ENCODE measurements around the gene TOPBP1.
"Not testable (repeated sequence)": the region's sequence is repeated elsewhere in the genome, so short reads cannot be mapped to it uniquely, and the experiment has no call there.

Gene TOPBP1

DNA sequence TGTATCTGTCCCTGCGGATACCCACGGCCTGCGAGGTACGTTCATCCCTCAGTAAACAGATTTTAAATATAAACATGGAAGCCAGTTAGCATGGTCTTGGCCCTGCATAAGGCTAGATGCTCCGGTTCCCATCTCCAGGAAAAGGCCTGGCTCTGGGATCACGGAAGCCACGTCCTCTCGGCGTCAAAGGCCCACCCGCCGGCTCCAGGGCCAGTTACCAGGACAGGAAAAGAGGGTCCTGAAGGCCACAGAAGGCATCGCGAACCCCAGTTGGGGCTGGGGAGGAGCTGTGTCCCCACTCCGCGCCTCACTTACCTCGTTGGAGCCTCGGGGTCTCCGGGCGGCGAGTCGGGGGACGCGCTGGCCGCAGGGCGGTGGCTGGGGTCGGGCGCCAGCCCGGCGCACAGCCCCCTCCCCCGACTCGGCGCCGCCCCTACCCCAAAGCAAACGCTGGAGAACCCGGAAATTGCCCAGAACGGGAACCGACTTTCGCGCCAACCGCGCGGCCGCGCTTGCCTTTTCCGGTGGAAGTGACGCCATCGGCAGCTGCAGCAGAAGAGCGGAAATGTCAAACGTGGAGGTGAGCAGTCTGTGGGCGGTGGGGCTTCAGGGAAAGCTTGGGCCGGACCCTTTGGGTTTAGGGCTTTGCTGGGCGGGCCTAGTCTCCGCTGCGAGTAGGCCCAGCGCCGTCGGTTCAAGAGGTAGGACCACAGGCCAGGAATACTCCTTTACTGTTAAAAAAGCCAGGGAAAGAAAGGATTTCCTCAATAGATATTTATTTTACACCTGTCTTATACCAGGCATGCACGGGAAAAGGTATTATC is at the start of gene TOPBP1:
Gene TOPBP1, minus strand, starts transcription at position 488 of the 824 bp plus-strand sequence. CDS start 814 bp downstream, outside the sequence.
- DNase-seq (ENCODE audit: extremely low spot score, insufficient read length, low read depth), result peak; percentile 86
- FAIRE-seq, result peak; percentile 94

DNA sequence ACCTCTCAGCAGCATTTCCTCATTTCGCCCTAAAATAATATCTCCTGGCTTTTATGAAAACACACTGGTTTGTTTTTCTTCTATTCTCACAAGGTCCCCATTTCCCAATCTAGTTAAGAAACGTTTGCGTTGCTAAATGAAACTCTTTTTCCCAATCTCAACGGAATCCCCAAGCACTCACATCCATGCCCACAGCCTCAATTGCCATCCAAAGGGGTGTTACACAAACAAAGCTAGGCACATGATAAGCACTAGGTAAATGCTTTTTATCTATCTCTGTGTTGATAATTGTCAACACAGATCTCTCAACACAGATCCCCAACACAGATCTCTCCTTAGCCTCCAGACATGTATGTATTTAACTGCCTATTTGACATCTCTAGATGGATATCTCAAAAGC is 49.3 kb upstream of the TOPBP1 start:
- FAIRE-seq (no peak), DNase-seq (ENCODE audit: extremely low spot score, insufficient read length, low read depth) (no peak)

DNA sequence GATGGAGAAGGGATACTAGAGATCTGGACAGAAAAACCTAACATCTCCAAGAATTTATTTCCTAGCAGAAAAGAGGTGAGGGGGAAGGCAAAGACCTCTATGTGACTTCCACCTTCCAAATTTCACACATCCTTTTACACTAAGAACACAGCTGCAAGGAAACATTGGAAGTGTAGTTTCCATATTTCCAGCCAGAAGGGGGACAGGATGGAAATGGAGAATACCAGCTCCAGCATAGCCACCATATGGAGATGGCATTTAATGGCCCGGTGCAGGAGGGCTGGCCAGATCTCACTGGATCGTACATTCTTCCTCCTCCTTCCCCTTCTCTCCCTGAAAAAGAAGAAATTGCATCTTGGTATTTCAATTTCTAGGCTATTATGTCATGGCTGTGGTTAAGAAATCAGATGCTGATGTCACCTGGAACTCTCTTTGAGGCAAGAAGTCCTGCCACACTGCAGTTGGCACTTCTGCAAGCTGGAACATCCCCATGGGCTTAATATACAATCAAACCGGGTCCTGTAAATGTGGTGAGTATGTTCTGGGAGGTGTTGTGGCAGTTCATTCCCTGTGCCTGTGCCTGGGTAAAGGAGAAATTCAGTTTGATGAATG is 47.5 kb upstream of the TOPBP1 start:
- DNase-seq (ENCODE audit: extremely low spot score, insufficient read length, low read depth), result no peak
- no peak for FAIRE-seq

DNA sequence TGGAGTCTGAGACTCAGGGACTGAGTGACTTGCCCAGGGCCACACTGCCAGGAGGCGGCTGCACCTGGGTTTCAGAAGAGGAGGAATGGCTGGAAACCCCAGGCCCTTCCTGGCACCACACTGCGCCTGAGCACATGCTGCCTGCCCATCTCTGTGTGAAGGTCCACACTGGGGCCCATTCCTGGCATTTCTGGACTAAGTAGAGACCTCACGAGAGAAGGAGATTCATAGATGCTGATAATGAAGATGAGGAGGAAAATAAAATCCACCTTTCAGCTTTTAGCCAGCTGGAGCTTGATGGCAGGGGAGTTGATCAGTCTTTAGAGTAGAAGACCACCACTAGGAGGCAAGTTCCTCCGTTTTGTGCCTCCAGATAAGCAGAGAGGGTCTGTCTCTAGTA is 44.3 kb upstream of the TOPBP1 start:
- no peak for FAIRE-seq

DNA sequence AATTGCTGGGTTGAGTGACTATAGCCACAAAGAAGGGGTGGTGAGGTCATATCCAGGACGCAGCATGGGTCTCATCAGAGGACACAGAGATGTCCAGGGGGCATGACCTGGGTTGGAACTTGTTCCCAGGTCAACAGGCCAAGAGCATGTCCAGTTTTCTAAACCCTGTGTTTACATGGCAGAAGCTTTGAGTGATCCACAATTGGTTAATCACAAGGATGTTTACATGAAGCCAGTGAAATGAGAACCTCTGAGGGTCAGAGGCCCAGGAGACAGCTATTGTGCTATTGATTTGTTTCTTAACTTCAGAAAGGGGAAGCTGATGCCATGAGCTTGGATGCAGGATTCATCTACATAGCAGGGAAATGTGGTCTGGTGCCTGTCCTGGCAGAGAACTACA is 42.2 kb upstream of the TOPBP1 start:
- DNase-seq (ENCODE audit: extremely low spot score, insufficient read length, low read depth) (no peak), FAIRE-seq (no peak)

More for the DNA sequence above, 44.3 kb upstream of the TOPBP1 start:
- DNase-seq (ENCODE audit: extremely low spot score, insufficient read length, low read depth), result no peak

DNA sequence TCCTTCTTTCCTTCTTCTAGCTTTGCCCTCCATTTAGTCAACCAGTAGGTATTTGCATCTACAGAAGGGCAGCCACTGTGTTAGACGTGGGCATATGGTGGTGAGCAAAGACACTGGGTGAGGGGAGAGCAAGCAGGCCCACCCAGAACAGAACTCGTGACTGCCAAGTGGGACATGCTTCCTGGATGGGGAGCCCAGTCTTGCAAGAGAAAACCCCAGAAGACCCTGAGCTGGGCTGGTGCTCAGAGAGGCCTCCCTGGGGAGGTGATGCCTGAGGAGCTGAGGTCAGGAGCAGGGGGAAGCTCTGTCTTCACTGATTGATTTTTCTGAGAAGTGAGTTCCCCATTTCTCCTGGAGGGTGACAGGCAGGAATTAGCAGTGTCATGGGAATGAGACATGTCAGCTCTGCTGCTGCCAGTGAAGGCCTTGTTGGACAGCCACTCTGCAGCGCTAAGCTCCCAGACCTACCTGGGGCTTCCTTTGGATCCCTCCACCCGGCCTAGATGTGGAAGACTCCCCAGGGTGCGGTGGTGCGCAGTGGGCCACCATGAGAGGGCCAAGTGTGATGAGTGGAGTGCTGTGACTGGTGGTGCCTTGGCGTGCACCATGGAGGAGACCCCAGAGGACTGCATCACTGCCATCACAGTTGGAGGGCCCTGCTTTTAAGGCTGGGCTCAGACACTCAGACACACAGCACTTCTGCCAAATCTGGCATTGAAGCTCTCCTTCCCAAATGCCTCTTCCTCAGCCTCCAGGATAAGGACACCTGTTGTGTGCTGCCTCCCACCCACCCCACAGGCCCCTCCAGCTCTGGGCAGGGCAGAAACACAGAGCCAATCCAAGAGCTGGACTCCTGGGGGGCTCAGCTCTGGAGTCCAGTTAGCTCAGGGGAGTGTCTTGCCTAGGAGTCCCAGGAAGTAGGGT is 40.0 kb upstream of the TOPBP1 start:
- FAIRE-seq, result no peak
- DNase-seq (ENCODE audit: extremely low spot score, insufficient read length, low read depth), result no peak

DNA sequence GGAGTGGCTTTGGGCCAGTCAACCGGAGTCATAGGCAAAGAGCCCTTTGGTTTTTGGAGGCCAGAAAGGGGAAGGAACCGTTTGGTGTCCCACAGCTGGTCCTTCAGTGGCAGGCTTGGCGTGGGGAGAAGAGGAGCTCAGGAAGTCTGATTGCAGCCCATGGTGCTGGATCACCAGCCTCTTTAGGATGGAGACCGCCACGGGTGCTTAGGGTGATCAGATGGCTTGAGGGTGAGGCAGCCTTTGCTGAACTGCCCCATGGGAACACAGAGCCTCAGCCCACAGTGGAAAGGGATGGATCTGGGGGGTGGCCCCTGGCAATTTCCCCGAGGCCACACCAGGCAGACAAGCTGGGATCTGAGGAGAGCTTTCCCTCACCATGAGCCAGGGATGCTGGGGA is 38.6 kb upstream of the TOPBP1 start:
- FAIRE-seq (no peak), DNase-seq (ENCODE audit: extremely low spot score, insufficient read length, low read depth) (no peak)

DNA sequence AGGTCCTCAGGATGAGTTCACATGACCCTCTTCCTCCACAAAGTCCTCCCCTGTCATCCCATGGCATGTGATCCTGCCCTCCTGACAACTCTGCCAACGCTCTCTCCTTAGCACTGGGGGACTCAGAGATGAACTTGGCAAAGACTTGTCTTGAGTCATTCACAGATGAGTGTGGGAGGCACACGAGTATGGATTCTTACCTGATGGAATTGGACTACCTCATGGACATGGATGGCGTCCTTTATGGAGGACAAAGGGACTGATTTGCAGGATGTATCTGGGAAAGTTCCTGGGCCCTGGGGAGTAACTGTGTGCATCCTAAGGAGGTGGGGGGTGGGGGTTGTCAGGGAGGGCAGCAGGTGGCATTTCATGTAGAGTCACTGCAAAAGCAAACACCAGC is 38.2 kb upstream of the TOPBP1 start:
- FAIRE-seq, result no peak

DNA sequence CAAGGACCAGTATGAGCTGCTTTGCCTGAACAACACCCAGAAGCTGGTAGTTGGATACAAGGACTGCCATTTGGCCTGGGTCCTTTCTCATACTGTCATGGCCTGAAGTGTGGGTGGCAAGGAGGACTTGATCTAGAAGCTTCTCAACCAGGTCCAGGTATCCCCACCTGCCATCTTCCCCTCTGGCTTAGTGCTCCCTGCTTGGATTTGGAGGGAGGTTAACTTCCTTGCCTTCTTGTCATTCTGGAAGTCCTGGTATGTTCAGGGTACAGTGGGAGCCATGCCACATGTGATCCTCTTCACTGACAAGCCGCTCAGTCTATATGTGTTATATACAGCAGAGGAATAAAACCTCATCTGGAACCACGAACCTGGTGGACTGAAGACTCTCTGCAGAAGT is 37.7 kb upstream of the TOPBP1 start:
- FAIRE-seq, result no peak
- DNase-seq (ENCODE audit: extremely low spot score, insufficient read length, low read depth), result no peak

More for the DNA sequence above, 38.2 kb upstream of the TOPBP1 start:
- no peak for DNase-seq (ENCODE audit: extremely low spot score, insufficient read length, low read depth)

DNA sequence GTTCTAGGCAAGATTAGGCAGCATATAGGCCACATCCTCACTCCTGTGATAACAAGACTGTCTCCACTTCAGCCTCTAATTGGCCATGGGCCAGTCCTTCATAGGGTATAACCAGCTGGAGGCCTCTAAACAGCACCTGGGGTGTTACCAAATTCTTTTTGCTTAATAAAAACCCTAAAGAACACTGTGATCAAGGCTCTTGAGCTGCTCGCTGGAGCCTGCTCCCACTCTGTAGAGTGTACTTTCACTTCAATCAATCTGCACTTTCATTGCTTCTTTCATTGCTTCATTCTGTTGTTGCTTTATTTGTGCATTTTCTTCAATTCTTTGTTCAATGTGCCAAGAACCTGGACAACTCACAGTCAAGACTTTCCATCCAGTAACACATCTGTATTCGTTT is 36.2 kb upstream of the TOPBP1 start:
- no peak for FAIRE-seq
- DNase-seq (ENCODE audit: extremely low spot score, insufficient read length, low read depth), result no peak

DNA sequence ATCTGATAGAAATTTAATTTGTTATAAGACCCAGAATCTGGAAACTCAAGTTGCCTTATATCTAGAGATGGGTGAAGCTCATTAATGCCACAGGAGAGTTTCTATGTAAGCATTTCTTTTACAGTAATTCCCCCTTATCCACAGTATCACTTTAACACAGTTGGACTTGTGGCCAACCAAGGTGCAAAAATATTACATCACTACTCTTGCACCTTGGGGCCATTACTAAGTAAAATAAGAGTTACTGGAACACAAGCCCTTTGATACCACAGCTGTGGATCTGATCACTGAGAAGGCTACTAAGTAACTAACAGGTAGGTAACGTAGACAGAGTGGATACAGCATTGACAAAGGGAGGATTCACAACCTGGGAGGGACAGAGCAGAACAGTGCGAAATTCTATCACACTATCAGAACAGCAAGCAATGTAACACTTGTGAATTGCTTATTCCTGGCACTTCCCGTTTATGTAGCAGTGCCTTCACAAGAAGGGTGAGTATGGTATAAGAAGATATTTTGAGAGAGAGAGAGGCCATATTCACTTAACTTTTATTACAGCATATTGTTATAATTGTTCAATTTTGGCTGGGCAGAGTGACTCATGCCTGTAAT is 33.9 kb upstream of the TOPBP1 start:
- FAIRE-seq (no peak), DNase-seq (ENCODE audit: extremely low spot score, insufficient read length, low read depth) (no peak)

DNA sequence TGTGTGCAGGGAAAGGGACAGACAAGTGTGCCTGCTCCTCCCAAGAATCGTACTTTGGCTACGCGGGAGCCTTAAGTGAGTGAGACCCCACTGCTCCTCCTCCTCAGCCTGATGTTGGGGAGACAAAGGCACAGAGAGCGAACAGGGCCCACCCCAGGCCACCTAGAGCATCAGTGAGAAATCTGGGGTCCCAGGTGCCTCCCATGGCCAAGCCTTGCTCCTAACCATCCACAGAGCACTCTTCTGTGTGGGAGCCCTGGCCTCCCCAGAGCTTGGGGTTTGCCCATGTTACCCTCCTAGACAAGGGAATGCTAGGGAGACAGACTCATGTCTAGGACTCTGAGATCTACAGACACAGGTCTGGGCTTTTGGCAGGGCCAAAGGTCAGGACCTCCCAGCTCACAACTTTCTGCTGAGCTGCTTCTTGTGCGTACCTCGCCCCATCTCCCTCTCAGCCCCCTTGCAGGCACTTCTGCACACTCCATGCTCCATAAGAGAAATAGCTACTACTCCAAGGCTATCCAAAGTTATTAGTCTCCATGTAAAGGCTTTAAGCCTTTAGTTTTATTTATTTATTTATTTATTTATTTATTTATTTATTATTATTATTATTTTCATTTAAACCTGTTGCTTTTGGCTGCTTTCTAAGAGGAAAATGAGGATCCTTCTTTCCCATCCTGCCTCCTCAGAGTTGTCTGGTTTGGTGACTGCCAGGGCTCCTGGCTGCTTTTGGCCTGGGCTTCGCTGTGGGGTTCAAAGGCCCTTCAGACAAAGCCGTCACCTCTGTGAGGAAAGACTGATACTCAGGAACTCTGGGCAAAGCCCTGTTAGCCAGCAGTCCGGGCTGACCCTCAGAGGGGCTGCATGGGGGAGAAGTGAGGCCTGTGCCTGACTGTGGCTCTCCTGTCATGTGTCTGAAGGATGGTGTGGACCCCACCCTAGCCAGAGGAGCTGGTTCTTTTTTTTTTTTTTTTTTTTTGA is 32.8 kb upstream of the TOPBP1 start:
- FAIRE-seq (no peak), DNase-seq (ENCODE audit: extremely low spot score, insufficient read length, low read depth) (no peak)

DNA sequence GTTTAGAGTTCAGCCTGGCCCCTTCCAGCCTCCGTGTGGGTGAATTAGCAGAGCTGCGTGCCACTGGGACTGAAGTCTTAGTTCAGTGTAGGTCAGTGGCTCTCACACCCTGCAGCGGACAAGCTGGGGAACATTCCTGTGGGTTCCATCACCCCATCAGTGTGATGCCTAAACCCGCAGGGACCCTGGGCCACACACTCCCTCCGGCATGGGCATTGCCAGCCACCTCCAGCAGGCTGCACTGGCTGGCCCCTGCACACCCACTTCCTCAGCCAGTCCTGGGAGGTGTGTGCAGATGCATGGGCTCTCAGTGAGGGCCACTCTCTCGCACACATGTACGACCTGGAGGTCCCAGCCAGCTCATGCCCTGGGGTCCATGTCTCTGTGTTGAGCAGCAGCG is 32.1 kb upstream of the TOPBP1 start:
- DNase-seq (ENCODE audit: extremely low spot score, insufficient read length, low read depth), result no peak
- FAIRE-seq, result no peak

DNA sequence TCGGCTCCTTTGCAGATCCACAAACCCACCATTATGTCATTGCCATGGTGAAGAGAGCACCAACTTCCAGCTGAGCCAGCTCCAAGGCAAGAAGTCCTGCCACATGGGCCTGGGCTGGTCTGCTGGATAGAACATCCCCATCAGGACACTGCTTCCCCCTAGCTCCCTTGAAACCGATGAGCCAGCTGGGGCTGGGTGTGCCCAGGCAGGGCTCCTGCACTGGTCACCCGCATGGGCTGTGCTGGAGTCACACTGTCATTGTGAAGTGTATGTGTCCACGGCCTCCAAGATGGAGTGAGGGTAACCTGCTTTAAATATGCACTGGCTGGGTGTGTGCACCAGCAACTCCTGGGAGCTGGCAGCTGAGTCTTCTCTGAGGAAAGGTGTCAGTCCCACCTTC is 31.0 kb upstream of the TOPBP1 start:
- FAIRE-seq (no peak), DNase-seq (ENCODE audit: extremely low spot score, insufficient read length, low read depth) (no peak)

DNA sequence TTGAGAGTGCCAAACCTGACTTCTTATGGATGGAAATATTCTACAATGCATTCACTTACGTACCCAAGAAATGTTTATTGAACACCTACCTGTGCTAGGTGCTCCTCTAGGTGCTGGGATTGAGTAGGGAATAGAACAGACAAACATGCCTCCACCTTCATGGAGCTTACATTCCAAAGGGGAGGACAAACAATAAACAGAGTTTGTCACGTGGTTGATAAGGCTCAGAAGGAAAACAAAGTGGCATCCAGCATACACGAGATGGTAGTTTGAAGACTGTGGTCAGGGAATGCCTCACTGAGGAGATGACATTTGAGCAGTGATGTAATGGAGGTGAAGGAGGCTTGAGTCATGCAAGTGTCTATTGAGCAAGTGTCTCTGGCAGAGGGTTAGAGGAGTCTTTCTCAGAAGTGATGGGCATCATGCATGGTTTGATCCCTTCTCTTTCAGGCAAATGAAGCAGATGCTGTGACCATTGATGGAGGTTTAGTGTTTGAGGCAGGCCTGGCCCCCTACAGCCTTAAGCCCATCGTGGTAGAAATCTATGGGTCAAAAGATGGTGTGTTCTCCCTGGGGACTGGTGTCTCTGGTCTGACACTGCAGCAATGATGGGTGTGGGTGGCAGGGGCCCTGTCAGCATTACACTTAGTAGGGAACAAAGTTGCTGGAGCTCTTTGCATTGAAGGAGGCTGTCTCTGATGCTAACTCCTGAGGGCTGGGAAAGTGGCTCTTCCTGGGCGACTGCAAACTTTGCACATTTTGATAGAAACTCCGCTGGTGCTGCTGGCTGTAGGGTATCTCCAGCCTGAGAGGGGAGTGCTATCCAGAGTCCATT is 29.7 kb upstream of the TOPBP1 start:
- DNase-seq (ENCODE audit: extremely low spot score, insufficient read length, low read depth), result no peak
- FAIRE-seq, result no peak

DNA sequence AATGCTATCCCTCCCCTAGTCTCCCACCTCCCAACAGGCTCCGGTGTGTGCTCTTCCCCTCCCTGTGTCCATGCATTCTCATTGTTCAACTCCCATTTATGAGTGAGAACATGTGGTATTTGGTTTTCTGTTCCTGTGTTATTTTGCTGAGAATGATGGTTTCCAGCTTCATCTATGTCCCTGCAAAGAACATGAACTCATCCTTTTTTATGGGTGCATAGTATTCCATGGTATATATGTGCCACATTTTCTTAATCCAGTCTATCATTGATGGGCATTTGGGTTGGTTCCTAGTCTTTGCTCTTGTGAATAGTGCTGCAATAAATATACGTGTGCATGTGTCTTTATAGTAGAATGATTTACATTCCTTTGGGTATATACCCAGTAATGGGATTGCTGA is 16.3 kb upstream of the TOPBP1 start:
- not testable (repeated sequence) for DNase-seq (ENCODE audit: extremely low spot score, insufficient read length, low read depth); FAIRE-seq

DNA sequence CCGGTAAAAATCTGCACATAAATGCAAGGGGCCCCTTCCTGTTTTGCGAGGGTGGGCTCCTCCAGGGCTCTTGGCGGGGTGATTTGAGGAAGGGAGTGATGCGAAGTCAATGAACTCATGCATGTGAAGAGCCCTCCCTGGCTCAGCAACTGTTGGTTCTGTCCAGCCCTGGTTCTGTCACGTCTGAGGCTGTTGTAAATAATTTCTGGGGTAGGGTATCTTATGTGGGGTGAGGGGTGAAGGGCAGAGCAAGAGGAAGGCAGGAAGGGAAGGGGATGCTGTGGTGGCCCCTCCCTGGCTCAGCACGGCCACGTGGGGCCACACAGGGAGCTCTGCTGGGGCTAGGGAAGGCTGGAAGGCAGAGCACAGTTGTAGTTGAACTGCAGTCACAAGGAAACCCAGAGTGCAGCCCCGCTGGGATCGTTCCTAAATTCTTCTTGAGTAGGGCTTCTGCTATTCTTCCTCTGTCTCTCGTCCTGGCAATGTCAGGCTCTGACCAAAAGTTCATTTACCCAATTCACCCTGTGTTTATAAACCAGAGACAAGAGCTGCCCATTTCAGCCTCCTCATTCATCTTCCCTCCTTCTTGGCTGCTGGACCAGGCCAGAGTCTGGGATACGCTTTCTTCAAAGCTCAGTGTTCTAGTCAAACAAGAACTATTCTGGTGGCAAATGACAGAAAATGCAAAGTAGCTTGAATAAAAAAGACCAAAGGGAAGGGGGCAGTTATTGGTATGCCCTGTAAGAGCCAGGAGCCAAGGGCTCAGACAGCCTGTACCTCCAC is 14.8 kb upstream of the TOPBP1 start:
- DNase-seq (ENCODE audit: extremely low spot score, insufficient read length, low read depth) (no peak), FAIRE-seq (no peak)

All from GM18507 (cell line).